Muscle of leg (tissue), 11 donors: ENCODE data around the gene ADRA2A. TPM values are rescaled to one million over a fixed set of nuclear protein-coding genes. Genes with fewer than 3 reads are reported as not detected.

Experiments
- DNase-seq: peaks from one replicate; pipeline ENCODE4 v3.0.0; 2013
- H3K27ac ChIP-seq: one replicate; pipeline ENCODE4 v1.5.1; 2013; ENCODE audit warnings: mild to moderate bottlenecking, low read length, control low read depth
- H3K27me3 ChIP-seq: one replicate; pipeline ENCODE4 v1.6.1; 2013; ENCODE audit warnings: low read length; ENCODE audit not compliant: control insufficient read depth, insufficient read depth
- H3K36me3 ChIP-seq: one replicate; pipeline ENCODE4 v1.6.1; 2013; ENCODE audit warnings: low read length; ENCODE audit not compliant: control insufficient read depth, insufficient read depth
- H3K4me1 ChIP-seq: one replicate; pipeline ENCODE4 v1.6.1; 2013; ENCODE audit warnings: low read length; ENCODE audit not compliant: control insufficient read depth, insufficient read depth
- H3K4me3 ChIP-seq: one replicate; pipeline ENCODE4 v1.5.1; 2013; ENCODE audit warnings: low read length, control low read depth
- H3K9me3 ChIP-seq: replicated peaks from 2 replicates; pipeline ENCODE4 v1.6.1; 2013; ENCODE audit warnings: low read depth, low read length; ENCODE audit not compliant: control insufficient read depth
- WGBS: methylation state at CpG from one replicate; pipeline ENCODE4 v1.1.5; 2013; ENCODE audit warnings: missing lambda C conversion rate; ENCODE audit not compliant: insufficient coverage; 5-methylcytosine and 5-hydroxymethylcytosine counted together
- polyA plus RNA-seq, 8 donors: library from polyadenylated mRNA; unstranded; fragments of 120-200 nt; gene quantifications; one replicate each; pipeline versions ENCODE4 v1.2.1 to v1.2.3, GENCODE V29; 2013; ENCODE audit warnings: inconsistent platforms in 1 of 8, low replicate concordance in 1 of 8; ENCODE audit not compliant: insufficient read length in 8 of 8, insufficient read depth in 1 of 8
- total RNA-seq: library from RNA; stranded (reverse); fragments of 120-200 nt; gene quantifications from one replicate; pipeline ENCODE4 v1.2.4, GENCODE V29; 2013

Gene ADRA2A
- total and polyA plus RNA-seq, 9 donors, result 2.1 to 4.1 (median 2.8) TPM

DNA sequence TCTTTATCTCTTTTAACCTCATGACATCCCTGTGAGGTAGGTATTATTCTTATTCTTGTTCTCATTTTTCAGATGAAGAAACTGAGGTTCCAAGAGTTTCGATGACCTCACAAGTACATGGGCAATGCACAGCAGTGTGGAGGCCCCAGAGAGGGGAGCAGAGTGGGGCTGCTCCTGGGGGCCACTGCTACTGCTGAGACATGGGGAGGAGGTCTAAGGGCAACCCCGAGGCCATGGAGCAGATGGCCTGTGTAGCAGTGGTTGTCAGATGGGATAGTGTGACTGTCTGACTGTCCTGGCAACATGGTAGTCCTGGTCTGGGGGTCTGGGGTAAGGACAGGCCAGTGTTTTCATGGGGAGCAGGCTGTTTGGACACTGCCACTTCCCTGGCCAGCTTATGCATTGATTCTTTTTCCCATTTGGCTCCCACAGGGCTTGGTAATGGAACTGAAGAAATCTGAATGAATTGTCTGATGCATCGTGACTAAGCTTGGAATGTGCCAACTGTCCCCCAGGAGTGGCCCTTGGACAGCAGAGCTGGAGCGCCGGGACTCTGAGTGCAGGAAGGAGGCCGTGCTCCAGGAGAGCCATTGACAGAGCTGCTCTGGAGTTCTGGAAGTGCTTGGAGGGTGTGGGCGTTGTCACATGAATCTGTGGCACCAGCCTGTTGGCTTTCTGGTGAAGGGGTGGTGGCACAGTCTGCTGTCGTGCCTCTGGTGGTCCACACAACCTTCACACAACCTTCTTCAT, 40.9 kb downstream of the ADRA2A start:
- DNase-seq, result no peak
- Histone ChIP-seq H3K4me1 (peaks cover 2% of the 10 kb centered on the region), H3K9me3 (no peaks in the 10 kb centered on the region), H3K36me3 (no peaks in the 10 kb centered on the region), H3K4me3 (no peak overlapping the region), H3K27ac (no peak overlapping the region), H3K27me3 (peaks cover 10% of the 10 kb centered on the region)
- 78% methylated on average over 4 of the region's 8 CpGs for WGBS

DNA sequence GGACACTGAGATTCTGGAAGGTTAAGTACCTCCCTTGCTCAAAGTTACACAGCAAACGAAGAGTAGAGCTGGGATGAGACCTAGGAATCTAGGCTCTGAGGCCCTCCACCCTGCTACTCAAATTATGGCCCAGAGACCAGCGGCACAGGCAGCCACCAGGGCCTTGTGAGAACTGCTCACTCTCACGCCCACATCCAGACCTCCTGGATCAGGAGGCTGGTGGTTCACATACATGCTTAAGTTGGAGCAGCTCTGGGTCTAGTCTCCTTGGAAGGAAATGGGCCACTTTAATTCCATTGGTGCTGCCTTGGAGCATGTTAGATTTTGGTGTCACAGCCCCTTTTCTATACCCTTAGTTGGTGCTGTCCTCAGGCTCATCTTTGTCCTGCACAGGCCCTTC, 41.9 kb downstream of the ADRA2A start:
- H3K27ac ChIP-seq, result no peak overlapping the region
- H3K4me1 ChIP-seq, result peaks cover 2% of the 10 kb centered on the region
- H3K9me3 ChIP-seq, result no peaks in the 10 kb centered on the region
- peaks cover 10% of the 10 kb centered on the region for H3K27me3 ChIP-seq
- no peaks in the 10 kb centered on the region for H3K36me3 ChIP-seq
- DNase-seq, result no peak
- no peak overlapping the region for H3K4me3 ChIP-seq
- WGBS, result 56% methylated on average over 1 of the region's 3 CpGs

DNA sequence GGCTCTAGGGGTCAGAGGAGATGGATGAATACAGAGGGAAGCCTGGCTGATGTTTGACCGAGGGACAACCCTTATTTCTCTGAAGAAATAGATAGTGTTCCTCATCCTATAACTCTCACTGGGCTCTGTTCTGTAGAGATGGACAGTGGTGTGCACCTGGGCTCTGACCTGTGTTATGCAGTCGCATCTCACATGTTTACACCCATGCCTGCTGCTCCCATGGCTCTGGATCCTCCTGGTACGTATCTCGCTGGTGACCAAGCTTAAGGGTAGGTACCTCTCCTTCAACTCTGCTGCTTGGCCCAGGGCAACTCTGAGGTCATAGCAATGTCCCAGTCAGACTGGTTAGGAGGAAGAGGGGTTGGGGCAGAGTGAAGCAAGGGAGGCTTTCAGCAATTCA, 42.8 kb downstream of the ADRA2A start:
- Histone ChIP-seq H3K27me3 (peaks cover 10% of the 10 kb centered on the region), H3K27ac (no peak overlapping the region), H3K4me1 (peaks cover 2% of the 10 kb centered on the region), H3K9me3 (no peaks in the 10 kb centered on the region), H3K36me3 (no peaks in the 10 kb centered on the region), H3K4me3 (no peak overlapping the region)
- WGBS, result 80% methylated on average over 2 of the region's 4 CpGs
- no peak for DNase-seq

DNA sequence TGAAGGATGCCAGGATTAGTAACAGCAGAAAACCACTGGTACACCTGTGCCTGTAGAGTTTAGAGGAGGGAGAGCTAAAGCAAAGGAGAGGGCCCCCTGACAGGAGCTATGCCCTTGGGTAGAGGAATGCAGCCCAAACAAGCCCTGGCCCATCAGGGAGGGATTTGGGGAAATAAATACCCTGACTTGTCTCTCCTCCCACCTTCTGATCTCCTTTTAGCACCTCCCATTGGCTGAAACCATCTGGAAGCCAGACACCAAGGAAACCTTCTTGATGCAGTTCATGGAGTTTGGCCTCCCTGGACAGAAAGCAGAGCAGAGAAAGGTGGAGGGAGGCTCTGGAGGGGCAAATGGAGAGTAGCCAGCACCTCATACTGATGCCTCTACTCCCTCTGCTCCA, 45.3 kb downstream of the ADRA2A start:
- peaks cover 6% of the 10 kb centered on the region for H3K27me3 ChIP-seq
- no peak overlapping the region for H3K27ac ChIP-seq
- no peaks in the 10 kb centered on the region for H3K4me1 ChIP-seq
- H3K9me3 ChIP-seq, result no peaks in the 10 kb centered on the region
- H3K36me3 ChIP-seq, result no peaks in the 10 kb centered on the region
- H3K4me3 ChIP-seq, result no peak overlapping the region
- DNase-seq, result no peak

DNA sequence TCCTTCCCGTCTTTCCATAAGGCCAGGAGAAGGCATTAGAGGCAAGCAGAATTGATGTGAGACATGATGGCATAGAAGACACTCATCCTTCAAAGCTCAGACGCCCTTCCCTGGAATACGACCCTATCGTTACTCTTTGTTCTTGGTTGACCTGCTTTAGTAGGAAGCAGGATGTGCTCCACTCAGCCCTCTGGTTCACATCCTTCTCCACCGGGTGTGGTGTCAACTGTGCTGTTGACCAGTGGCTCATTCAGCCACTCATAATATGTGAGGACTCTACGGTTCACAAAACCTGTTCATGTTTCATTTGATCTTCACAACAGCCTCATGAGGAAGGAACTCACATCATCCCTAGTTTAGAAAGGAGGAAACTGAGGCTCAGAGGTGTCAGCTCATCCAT, 47.1 kb downstream of the ADRA2A start:
- 83% methylated on average over 4 of the region's 6 CpGs for WGBS
- H3K4me1 ChIP-seq, result peaks cover 4% of the 10 kb centered on the region
- no peak overlapping the region for H3K4me3 ChIP-seq
- no peaks in the 10 kb centered on the region for H3K36me3 ChIP-seq
- H3K27me3 ChIP-seq, result peaks cover 10% of the 10 kb centered on the region
- DNase-seq, result no peak
- no peak overlapping the region for H3K27ac ChIP-seq
- H3K9me3 ChIP-seq, result no peaks in the 10 kb centered on the region

DNA sequence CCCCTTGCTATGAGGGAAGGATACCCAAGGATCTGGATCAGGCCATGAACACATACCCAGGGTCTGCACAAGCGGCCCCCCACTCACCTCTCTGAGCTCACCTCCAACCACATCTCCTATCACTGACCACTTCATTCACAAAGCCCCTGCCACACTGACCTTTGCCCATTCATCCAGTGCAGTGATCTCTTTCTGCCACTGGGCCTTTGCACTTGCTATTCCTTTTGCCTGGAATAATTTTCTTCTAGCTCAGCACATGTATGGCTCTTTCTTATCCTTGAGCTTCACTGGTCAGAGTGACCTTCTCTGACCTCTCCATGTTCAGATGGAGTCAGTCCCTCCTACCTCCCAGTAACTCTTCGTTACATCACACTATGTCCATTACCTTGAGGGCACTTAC, 48.3 kb downstream of the ADRA2A start:
- no peak overlapping the region for H3K27ac ChIP-seq
- H3K4me1 ChIP-seq, result peaks cover 9% of the 10 kb centered on the region
- no peak overlapping the region for H3K4me3 ChIP-seq
- no peaks in the 10 kb centered on the region for H3K9me3 ChIP-seq
- no peaks in the 10 kb centered on the region for H3K36me3 ChIP-seq
- whole genome bisulfite sequencing, result 44% methylated on average over 1 of the region's 2 CpGs
- DNase-seq, result no peak
- H3K27me3 ChIP-seq, result peaks cover 7% of the 10 kb centered on the region

DNA sequence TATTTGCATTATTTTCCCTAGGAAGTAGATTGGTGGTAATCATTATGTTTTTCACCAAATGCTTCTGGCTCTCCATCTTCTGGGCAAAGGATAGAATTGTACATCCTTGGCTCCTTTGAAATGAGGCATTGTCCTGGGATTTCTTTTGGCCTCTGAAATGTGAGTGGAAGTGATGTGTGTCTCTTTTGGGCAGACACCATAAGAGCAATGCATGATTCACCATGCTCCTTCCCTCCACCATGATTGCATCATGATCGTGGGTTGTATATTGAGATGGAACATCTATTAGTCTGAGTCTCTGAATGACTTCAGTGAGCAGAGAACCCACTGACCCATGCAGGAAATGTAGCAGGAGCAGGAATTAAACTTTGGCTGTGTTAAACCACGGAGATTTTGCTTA, 49.2 kb downstream of the ADRA2A start:
- H3K4me3 ChIP-seq, result no peak overlapping the region
- no peak overlapping the region for H3K27ac ChIP-seq
- DNase-seq, result no peak
- WGBS, result no CpG with 5 or more reads among the region's 2 CpGs
- no peaks in the 10 kb centered on the region for H3K36me3 ChIP-seq
- H3K9me3 ChIP-seq, result no peaks in the 10 kb centered on the region
- peaks cover 9% of the 10 kb centered on the region for H3K4me1 ChIP-seq
- peaks cover 7% of the 10 kb centered on the region for H3K27me3 ChIP-seq

DNA sequence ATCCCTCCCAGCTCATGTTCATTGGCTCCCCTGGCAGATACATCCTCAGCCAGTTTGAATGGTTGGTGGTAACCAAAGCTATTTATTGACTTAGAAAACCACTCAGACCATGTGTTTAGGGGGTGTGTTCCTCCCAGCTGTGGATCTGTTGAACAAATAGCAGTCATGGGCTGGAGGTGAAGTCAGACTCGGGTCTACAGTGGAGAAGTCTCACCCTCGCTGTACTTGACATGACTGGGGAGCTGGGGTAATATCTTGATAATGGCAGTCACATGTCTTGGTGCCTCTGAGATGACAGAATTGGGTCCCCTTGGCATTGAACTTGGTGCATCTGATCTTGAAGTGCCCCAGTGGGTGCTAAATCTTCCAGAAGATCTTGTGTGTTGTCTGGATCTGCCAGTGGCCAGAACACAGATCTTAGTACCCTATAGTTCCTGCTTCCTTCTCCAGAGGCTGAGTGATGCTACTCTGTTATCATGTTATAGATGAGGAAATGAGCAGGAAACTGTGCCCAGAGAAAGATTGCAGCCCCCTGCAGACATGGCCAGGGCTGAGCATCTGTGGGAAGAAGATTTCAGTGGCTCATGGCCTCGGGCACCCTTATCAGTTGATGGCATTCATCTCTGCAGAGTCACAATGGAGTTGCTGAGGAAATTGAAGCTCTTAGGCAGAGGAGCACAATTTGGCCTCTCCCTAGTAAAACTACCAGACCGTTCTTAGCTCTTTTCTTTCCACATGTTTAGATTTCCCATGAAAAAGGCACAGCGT, 50.4 kb downstream of the ADRA2A start:
- 73% methylated on average over 3 of the region's 5 CpGs for WGBS
- H3K4me3 ChIP-seq, result no peak overlapping the region
- no peak overlapping the region for H3K27ac ChIP-seq
- no peaks in the 10 kb centered on the region for H3K9me3 ChIP-seq
- peaks cover 4% of the 10 kb centered on the region for H3K27me3 ChIP-seq
- no peaks in the 10 kb centered on the region for H3K36me3 ChIP-seq
- H3K4me1 ChIP-seq, result peaks cover 9% of the 10 kb centered on the region
- DNase-seq, result no peak

DNA sequence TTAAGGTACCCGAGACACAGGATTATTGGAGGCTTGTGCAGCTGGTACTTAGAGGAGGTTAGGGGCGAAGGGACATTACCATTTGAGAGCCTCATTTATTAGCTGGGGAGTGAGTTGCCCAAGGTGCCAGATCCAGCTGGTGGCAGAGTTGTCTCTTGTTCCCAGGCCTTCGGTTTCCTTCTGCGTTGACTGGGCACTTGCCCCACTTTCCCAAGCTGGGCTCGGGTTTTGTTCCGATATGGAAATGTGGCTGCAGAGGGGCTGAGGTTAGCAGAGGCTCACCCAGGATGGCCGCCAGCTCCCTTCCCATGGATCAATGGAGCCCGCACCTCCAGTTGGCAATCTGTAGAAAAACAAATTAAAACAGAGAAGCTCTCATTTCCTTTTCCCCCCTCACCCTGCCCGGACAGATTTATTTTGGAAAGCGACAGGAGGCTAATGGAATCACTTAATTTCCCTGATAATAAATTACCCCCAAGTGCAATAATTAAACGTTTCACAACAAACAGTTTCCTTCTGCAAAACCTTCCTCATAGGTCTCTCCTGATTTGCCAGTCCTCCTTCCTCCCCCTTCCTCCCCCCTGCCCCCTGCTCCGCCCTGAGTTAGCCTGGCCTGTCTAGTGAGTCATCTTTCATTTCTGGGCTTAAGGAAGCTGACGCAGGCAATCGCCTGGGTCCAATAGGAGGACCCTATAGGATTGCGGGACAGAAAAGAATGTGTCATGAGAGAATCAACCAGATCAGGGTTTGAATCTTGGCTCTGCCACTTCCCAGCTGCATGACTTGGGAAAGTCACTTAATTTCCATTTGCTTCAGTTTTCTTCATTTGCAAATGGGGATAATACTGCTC, 51.7 kb downstream of the ADRA2A start:
- Histone ChIP-seq H3K36me3 (no peaks in the 10 kb centered on the region), H3K9me3 (no peaks in the 10 kb centered on the region), H3K27me3 (peaks cover 4% of the 10 kb centered on the region), H3K4me3 (no peak overlapping the region), H3K4me1 (peaks cover 9% of the 10 kb centered on the region), H3K27ac (peak overlapping the region; percentile 22)
- peak; percentile 62 for DNase-seq
- WGBS, result 45% methylated on average over 11 of the region's 15 CpGs

DNA sequence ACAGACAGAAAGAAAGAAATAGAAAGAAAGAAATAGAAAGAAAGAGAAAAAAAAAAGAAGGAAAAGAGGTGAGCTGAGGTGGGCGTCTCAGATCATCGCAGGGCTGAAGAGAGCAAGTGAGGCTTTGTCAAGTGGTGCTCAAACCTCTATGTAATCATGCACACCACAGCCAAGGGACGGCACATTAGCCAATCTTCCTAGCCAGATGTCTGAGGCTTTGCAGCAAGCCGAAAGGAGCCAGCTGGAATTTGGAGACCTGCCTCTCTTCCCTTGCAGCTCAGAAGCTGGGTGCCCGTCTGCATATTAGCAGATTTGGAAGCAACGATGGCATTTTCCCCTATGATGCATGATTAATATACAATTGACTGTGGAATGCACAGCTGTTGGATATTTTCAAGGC, 52.5 kb downstream of the ADRA2A start:
- WGBS, result 63% methylated on average over 4 of the region's 6 CpGs
- DNase-seq, result peak; percentile 69
- Histone ChIP-seq H3K9me3 (no peaks in the 10 kb centered on the region), H3K27ac (no peak overlapping the region), H3K4me1 (peaks cover 9% of the 10 kb centered on the region), H3K27me3 (peaks cover 4% of the 10 kb centered on the region), H3K36me3 (no peaks in the 10 kb centered on the region), H3K4me3 (no peak overlapping the region)
